ENCODE results near the gene OBP2B.
"Not testable (repeated sequence)": the region's sequence is repeated elsewhere in the genome, so short reads cannot be mapped to it uniquely, and the experiment has no call there.

- TF ChIP-seq CTCF (IDR thresholded peaks at IDR 0.05; ENCODE audit: low read length); EZH2 (IDR thresholded peaks at IDR 0.05; ENCODE audit: borderline replicate concordance, low read length): not testable (repeated sequence)
Observed at GRCh38 chr9:133227996-133228395, 18.9 kb upstream of the OBP2B start.
